IPS-20b (cell line): ENCODE results near the gene GPC1.
"Not testable (repeated sequence)": the region's sequence is repeated elsewhere in the genome, so short reads cannot be mapped to it uniquely, and the experiment has no call there.

Source experiments
- H3K27ac ChIP-seq: one replicate; pipeline ENCODE4 v1.5.1; 2013; ENCODE audit warnings: low read length
- H3K27me3 ChIP-seq: 2 replicates; pipeline ENCODE4 v1.6.1; 2013; ENCODE audit warnings: mild to moderate bottlenecking, low read length, inconsistent platforms; ENCODE audit not compliant: insufficient read depth
- H3K36me3 ChIP-seq: 2 replicates; pipeline ENCODE4 v1.6.1; 2013; ENCODE audit warnings: low read depth, mild to moderate bottlenecking, inconsistent platforms, low read length, moderate library complexity; ENCODE audit not compliant: insufficient read depth
- H3K4me1 ChIP-seq: 2 replicates; pipeline ENCODE4 v1.6.1; 2013; ENCODE audit warnings: mild to moderate bottlenecking, control low read depth, inconsistent platforms, low read length, moderate library complexity; ENCODE audit not compliant: insufficient read depth
- H3K4me3 ChIP-seq: 2 replicates; pipeline ENCODE4 v1.5.1; 2013; ENCODE audit warnings: mild to moderate bottlenecking, low read length, inconsistent platforms
- H3K9ac ChIP-seq: 2 replicates; pipeline ENCODE4 v1.6.1; 2013; ENCODE audit warnings: low read depth, mild to moderate bottlenecking, inconsistent platforms, low read length, moderate library complexity
- H3K9me3 ChIP-seq: 2 replicates; pipeline ENCODE4 v1.6.1; 2013; ENCODE audit warnings: mild to moderate bottlenecking, low read depth, low read length, inconsistent platforms; ENCODE audit not compliant: insufficient read depth

The GPC1 gene, protein sequence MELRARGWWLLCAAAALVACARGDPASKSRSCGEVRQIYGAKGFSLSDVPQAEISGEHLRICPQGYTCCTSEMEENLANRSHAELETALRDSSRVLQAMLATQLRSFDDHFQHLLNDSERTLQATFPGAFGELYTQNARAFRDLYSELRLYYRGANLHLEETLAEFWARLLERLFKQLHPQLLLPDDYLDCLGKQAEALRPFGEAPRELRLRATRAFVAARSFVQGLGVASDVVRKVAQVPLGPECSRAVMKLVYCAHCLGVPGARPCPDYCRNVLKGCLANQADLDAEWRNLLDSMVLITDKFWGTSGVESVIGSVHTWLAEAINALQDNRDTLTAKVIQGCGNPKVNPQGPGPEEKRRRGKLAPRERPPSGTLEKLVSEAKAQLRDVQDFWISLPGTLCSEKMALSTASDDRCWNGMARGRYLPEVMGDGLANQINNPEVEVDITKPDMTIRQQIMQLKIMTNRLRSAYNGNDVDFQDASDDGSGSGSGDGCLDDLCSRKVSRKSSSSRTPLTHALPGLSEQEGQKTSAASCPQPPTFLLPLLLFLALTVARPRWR

GRCh38 chr2:240435457-240435947, at the start of gene GPC1:
GPC1 (plus strand) TSS chr2:240435663; CDS start chr2:240435919, 256 bp downstream.
- Histone ChIP-seq H3K27ac (no peak within 1 kb of the TSS), H3K9me3 (no peaks in the 10 kb centered on the region), H3K4me1 (peaks cover 3% of the 10 kb centered on the region; the same call in 1 of the 2 replicates), H3K27me3 (peaks cover 47% of the 10 kb centered on the region), H3K4me3 (peak within 1 kb of the TSS; percentile 82), H3K9ac (peak within 1 kb of the TSS; percentile 66; the same call in 1 of the 2 replicates), H3K36me3 (no peaks in the 10 kb centered on the region)

- H3K9ac ChIP-seq: no peak overlapping the region
- no peaks in the 10 kb centered on the region for H3K4me1 ChIP-seq
- no peaks in the 10 kb centered on the region for H3K9me3 ChIP-seq
- H3K4me3 ChIP-seq: no peak overlapping the region
- H3K36me3 ChIP-seq: no peaks in the 10 kb centered on the region
- H3K27ac ChIP-seq: no peak overlapping the region
- no peaks in the 10 kb centered on the region for H3K27me3 ChIP-seq
These were observed 49.1 kb upstream of the GPC1 start for GRCh38 chr2:240386326-240386725.

GRCh38 chr2:240386743-240387142, 48.7 kb upstream of the GPC1 start:
- H3K27me3 ChIP-seq, H3K4me3 ChIP-seq, H3K9me3 ChIP-seq, H3K4me1 ChIP-seq, H3K9ac ChIP-seq, H3K27ac ChIP-seq, H3K36me3 ChIP-seq: not testable (repeated sequence)

- Histone ChIP-seq H3K9me3 (no peaks in the 10 kb centered on the region), H3K27ac (no peak overlapping the region), H3K4me3 (no peak overlapping the region), H3K4me1 (no peaks in the 10 kb centered on the region), H3K9ac (no peak overlapping the region), H3K36me3 (no peaks in the 10 kb centered on the region), H3K27me3 (no peaks in the 10 kb centered on the region)
These were observed 48.2 kb upstream of the GPC1 start for GRCh38 chr2:240387325-240387668.

- Histone ChIP-seq H3K4me1 (no peaks in the 10 kb centered on the region), H3K27ac (no peak overlapping the region), H3K36me3 (no peaks in the 10 kb centered on the region), H3K9ac (no peak overlapping the region), H3K27me3 (no peaks in the 10 kb centered on the region), H3K9me3 (no peaks in the 10 kb centered on the region), H3K4me3 (no peak overlapping the region)
These were observed 47.6 kb upstream of the GPC1 start for GRCh38 chr2:240387669-240388358.

- Histone ChIP-seq H3K9me3 (no peaks in the 10 kb centered on the region), H3K27ac (no peak overlapping the region), H3K36me3 (no peaks in the 10 kb centered on the region), H3K9ac (no peak overlapping the region), H3K27me3 (no peaks in the 10 kb centered on the region), H3K4me3 (no peak overlapping the region), H3K4me1 (no peaks in the 10 kb centered on the region)
These were observed 46.8 kb upstream of the GPC1 start for GRCh38 chr2:240388471-240389301.

- Histone ChIP-seq H3K4me1 (no peaks in the 10 kb centered on the region), H3K27me3 (no peaks in the 10 kb centered on the region), H3K9me3 (no peaks in the 10 kb centered on the region), H3K4me3 (no peak overlapping the region), H3K36me3 (no peaks in the 10 kb centered on the region), H3K27ac (no peak overlapping the region), H3K9ac (no peak overlapping the region)
These were observed 46.1 kb upstream of the GPC1 start for GRCh38 chr2:240389302-240389805.

- no peak overlapping the region for H3K4me3 ChIP-seq
- no peaks in the 10 kb centered on the region for H3K9me3 ChIP-seq
- no peaks in the 10 kb centered on the region for H3K36me3 ChIP-seq
- H3K27me3 ChIP-seq: no peaks in the 10 kb centered on the region
- H3K9ac ChIP-seq: no peak overlapping the region
- no peak overlapping the region for H3K27ac ChIP-seq
- H3K4me1 ChIP-seq: no peaks in the 10 kb centered on the region
These were observed 45.1 kb upstream of the GPC1 start for GRCh38 chr2:240390091-240391073.

GRCh38 chr2:240391111-240392051, 44.1 kb upstream of the GPC1 start:
- Histone ChIP-seq H3K9me3 (no peaks in the 10 kb centered on the region), H3K4me1 (no peaks in the 10 kb centered on the region), H3K9ac (no peak overlapping the region), H3K27me3 (no peaks in the 10 kb centered on the region), H3K4me3 (no peak overlapping the region), H3K36me3 (no peaks in the 10 kb centered on the region), H3K27ac (no peak overlapping the region)
